HepG2 (cell line): ENCODE results near the gene CISD2. TPM values are rescaled to one million over a fixed set of nuclear protein-coding genes. Genes with fewer than 3 reads are reported as not detected.

ENCODE experiments used
- ASH2L ChIP-seq: fragments of 300-600, 200-600 bp; sonication (generic); IDR thresholded peaks from 2 replicates; pipeline ENCODE4 v1.7.0; 2017; ENCODE audit warnings: low read depth, mild to moderate bottlenecking, moderate library complexity, mixed read lengths, low read length; ENCODE audit not compliant: insufficient read length
- FOXP4 ChIP-seq: sonication (generic); formaldehyde crosslinking; IDR thresholded peaks from 2 replicates; pipeline ENCODE4 v1.4.0; 2020; ENCODE audit warnings: missing genetic modification reagents
- MED13 ChIP-seq: sonication (generic); formaldehyde crosslinking; IDR thresholded peaks from 2 replicates; pipeline ENCODE4 v1.5.0; 2020; ENCODE audit warnings: missing genetic modification reagents
- POLR2G ChIP-seq: fragments of 200-400 bp; formaldehyde crosslinking; IDR thresholded peaks from 2 replicates; pipeline ENCODE4 v1.6.1; 2018; ENCODE audit warnings: mild to moderate bottlenecking, low read depth, low read length, moderate library complexity
- RAD21 ChIP-seq: fragments of 450-650 bp; formaldehyde crosslinking; IDR thresholded peaks from 2 replicates; pipeline ENCODE4 v1.5.0; 2020; ENCODE audit warnings: mild to moderate bottlenecking
- RERE ChIP-seq: IDR thresholded peaks from 2 replicates; pipeline ENCODE4 v1.6.1; 2016; ENCODE audit warnings: low read depth, missing genetic modification reagents, missing compliant biosample characterization
- STAT6 ChIP-seq: sonication (generic); formaldehyde crosslinking; IDR thresholded peaks from 2 replicates; pipeline ENCODE4 v1.4.0; 2020; ENCODE audit warnings: missing genetic modification reagents, mild to moderate bottlenecking, borderline replicate concordance
- ZHX2 ChIP-seq, 2 experiments: sonication (generic) in 1 of 2; formaldehyde crosslinking in 1 of 2; IDR thresholded peaks; 2 replicates each; pipeline versions ENCODE4 v1.6.1 to v1.9.0; 2014 to 2022; ENCODE audit warnings: antibody characterized with exemption in 1 of 2, borderline replicate concordance in 1 of 2, inconsistent platforms in 1 of 2, low read depth in 1 of 2, missing genetic modification reagents in 1 of 2
- ZNF253 ChIP-seq: sonication (generic); formaldehyde crosslinking; IDR thresholded peaks from 2 replicates; pipeline ENCODE4 v1.8.0; 2022; ENCODE audit warnings: mild to moderate bottlenecking, missing genetic modification reagents, borderline replicate concordance
- ZNF616 ChIP-seq: sonication (generic); formaldehyde crosslinking; IDR thresholded peaks from 2 replicates; pipeline ENCODE4 v1.5.0; 2020; ENCODE audit warnings: low read depth, mild to moderate bottlenecking, missing genetic modification reagents
- polyA plus RNA-seq, 8 experiments: library from polyadenylated mRNA; depleted of rRNA in 3 of 8; stranded (reverse) in 7 of 8; unstranded in 1 of 8; fragments of >200 nt; fragmentation: Illumina TruSeq in 4 of 8; extraction: Trizol in 4 of 8; gene quantifications; 2 replicates each; pipeline versions ENCODE4 v1.2.1 to v1.2.3, GENCODE V29; 2011 to 2016; ENCODE audit warnings: low read depth in 4 of 8, missing spikeins in 1 of 8, mixed read lengths in 1 of 8; ENCODE audit not compliant: insufficient read depth in 1 of 8
- total RNA-seq, 5 experiments: library from RNA; depleted of rRNA; stranded (reverse); fragments of >200 nt; fragmentation: Illumina TruSeq; extraction: Trizol; gene quantifications; 2 replicates each; pipeline ENCODE4 v1.2.3, GENCODE V29; 2016; ENCODE audit warnings: low read depth in 1 of 5

The CISD2 gene
- total and polyA plus RNA-seq, 2 of the 13 experiments (the other 11 are each of a cell fraction or from before 2014, with no cell fraction given): 24.5 to 37.7 TPM

DNA sequence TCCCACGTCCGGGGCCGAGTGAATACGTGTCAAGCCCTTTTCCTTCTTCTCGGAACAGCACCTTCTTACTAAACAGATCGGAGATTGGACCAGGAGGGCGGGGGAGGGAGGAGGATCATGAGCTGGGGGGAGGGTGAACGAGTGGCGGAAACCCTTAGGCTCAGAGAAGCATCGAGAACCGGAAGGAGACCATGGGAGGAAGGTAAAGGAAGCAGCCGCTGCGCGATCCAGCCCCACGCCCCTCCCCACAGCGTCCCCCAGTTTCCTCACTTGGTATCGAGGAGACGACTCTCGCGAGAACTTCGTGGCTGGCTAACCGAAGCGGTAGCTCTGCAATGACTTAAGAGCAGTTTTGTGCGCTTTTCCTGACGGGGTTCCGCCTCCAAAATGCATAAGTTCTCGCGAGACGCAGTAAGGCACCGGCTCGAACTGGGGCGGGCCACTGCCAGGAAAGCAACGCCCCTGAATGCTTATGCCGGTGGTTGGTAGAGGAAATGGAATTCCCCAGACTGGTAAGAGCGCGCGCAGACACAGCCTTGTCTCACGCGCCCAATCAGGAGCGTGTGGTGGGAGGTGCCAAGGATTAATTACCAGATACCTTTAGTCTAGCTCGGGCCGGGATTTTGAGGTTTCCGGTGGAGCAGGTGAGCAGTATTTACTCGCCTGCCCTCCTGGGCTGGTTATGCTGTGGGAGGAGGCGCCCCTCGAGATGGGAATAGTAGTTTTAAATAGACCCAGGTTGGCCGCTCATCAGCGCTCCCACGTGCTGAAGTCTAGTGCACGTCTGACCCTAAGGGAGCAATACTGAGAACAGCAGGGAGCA lies 40.9 kb upstream of the CISD2 start (continued):
- TF ChIP-seq ZHX2 (IDR thresholded peaks at IDR 0.05; ENCODE audit: low read depth) (peak; percentile 83), ZHX2 (CRISPR knock-in tag; IDR thresholded peaks at IDR 0.05; ENCODE audit: borderline replicate concordance) (no peak), STAT6 (CRISPR knock-in tag) (peak; percentile 77; the same call in 1 of the 2 replicates), ZNF616 (CRISPR knock-in tag) (0 out of 2 replicates have a peak, but pooled peaks have one; percentile 25), ASH2L (peak; percentile 92), RERE (peak; percentile 2; the same call in 1 of the 2 replicates), RAD21 (peak; percentile 57), POLR2G (peak; percentile 85), ZNF253 (CRISPR knock-in tag) (no peak), FOXP4 (CRISPR knock-in tag) (peak; percentile 37; the same call in 1 of the 2 replicates), MED13 (CRISPR knock-in tag) (peak; percentile 44)
